Astrocyte of the cerebellum (primary cell): ENCODE measurements around the gene ZDHHC11.

Experiments
- DNase-seq: peaks from one replicate; pipeline ENCODE4 v3.0.0-alpha.2; 2011; ENCODE audit warnings: low read depth
- H3K4me3 ChIP-seq: 2 replicates; pipeline ENCODE4 v1.5.1; 2011; ENCODE audit warnings: mild to moderate bottlenecking, low read depth, low read length, moderate library complexity
- CTCF ChIP-seq: IDR thresholded peaks from 2 replicates; pipeline ENCODE4 v1.5.1; 2012; ENCODE audit warnings: low read length, low read depth, moderate library complexity, mild to moderate bottlenecking; ENCODE audit errors: missing control alignments
- in situ Hi-C: cut with HindIII; loops from 2 replicates; pipeline ENCODE4 v1.10.0; 2017; ENCODE audit warnings: low sequenced_read_pairs

The ZDHHC11 gene

GRCh38 chr5:746258-746761, 104.5 kb downstream of the ZDHHC11 start:
- H3K4me3 ChIP-seq, result no peak overlapping the region
- in situ Hi-C loops, result no loop called here
- TF ChIP-seq CTCF, result no peak
- no peak for DNase-seq
